IMR-90 (cell line): ENCODE measurements around the gene CLTCL1. TPM values are rescaled to one million over a fixed set of nuclear protein-coding genes. Genes with fewer than 3 reads are reported as not detected.
A peak's percentile ranks its signal among the peaks of the same experiment; 100 is the strongest.

Experiments
- ATAC-seq: fragments of 200-7000 bp; cut with Tn5 transposase; 2 replicates; pipeline ENCODE4 v1.9.1; 2020; ENCODE audit warnings: low read depth, mild to moderate bottlenecking, moderate library complexity
- BruUV-seq: library from RNA; stranded (reverse); fragments of 400-500 nt; replicated peaks from 2 replicates; lab custom pipeline; 2021; lab: Mats Ljungman, UMichigan
- CTCF ChIA-PET: fragments of 300-600 bp; formaldehyde crosslinking; extraction: SDS; loops from one replicate; lab custom pipeline; 2021; ENCODE audit warnings: antibody characterized with exemption; lab: Yijun Ruan, JAX
- POLR2A ChIA-PET: fragments of 300-600 bp; sonication (Branson Sonifier 250); formaldehyde crosslinking; loops from one replicate; lab custom pipeline; 2022; ENCODE audit warnings: antibody characterized with exemption; ENCODE audit not compliant: unreplicated experiment; lab: Charles Lee
- DNase-seq: peaks from one replicate; pipeline ENCODE4 v3.0.0; 2013
- H2AFZ ChIP-seq: replicated peaks from 2 replicates; pipeline ENCODE3; 2013; ENCODE audit warnings: low read length, mild to moderate bottlenecking; ENCODE audit not compliant: poor library complexity
- H2AK5ac ChIP-seq: 2 replicates; pipeline ENCODE4 v1.6.1; 2013; ENCODE audit warnings: low read depth, low read length, inconsistent platforms
- H2AK9ac ChIP-seq: replicated peaks from 2 replicates; pipeline ENCODE3; 2013; ENCODE audit warnings: mild to moderate bottlenecking, low read depth, low read length, moderate library complexity; ENCODE audit not compliant: poor library complexity
- H2BK120ac ChIP-seq: 2 replicates; pipeline ENCODE4 v1.6.1; 2013; ENCODE audit warnings: low read depth, low read length, inconsistent platforms
- H2BK15ac ChIP-seq: 3 replicates; pipeline ENCODE4 v1.6.1; 2013; ENCODE audit warnings: low read depth, low read length, inconsistent platforms
- H2BK20ac ChIP-seq: 2 replicates; pipeline ENCODE4 v1.6.1; 2013; ENCODE audit warnings: low read depth, mild to moderate bottlenecking, inconsistent platforms, low read length, moderate library complexity
- H2BK5ac ChIP-seq: 2 replicates; pipeline ENCODE4 v1.6.1; 2013; ENCODE audit warnings: mild to moderate bottlenecking, low read depth, low read length, inconsistent platforms; ENCODE audit not compliant: poor library complexity, severe bottlenecking
- H3K14ac ChIP-seq: replicated peaks from 2 replicates; pipeline ENCODE4 v1.6.1; 2013; ENCODE audit warnings: low read depth, low read length, inconsistent platforms
- H3K18ac ChIP-seq: 2 replicates; pipeline ENCODE4 v1.6.1; 2013; ENCODE audit warnings: low read depth, low read length, control low read depth
- H3K23ac ChIP-seq: 2 replicates; pipeline ENCODE4 v1.6.1; 2013; ENCODE audit warnings: low read depth, low read length, inconsistent platforms
- H3K27ac ChIP-seq: 2 replicates; pipeline ENCODE4 v1.5.1; 2013; ENCODE audit warnings: mild to moderate bottlenecking, control low read depth, low read length; ENCODE audit not compliant: insufficient read depth
- H3K27me3 ChIP-seq: 2 replicates; pipeline ENCODE4 v1.6.1; 2013; ENCODE audit warnings: low read length; ENCODE audit not compliant: control insufficient read depth, insufficient read depth
- H3K36me3 ChIP-seq: 2 replicates; pipeline ENCODE4 v1.6.1; 2013; ENCODE audit warnings: low read length, mixed read lengths; ENCODE audit not compliant: control insufficient read depth, insufficient read depth
- H3K4ac ChIP-seq: 2 replicates; pipeline ENCODE4 v1.6.1; 2013; ENCODE audit warnings: low read depth, low read length, inconsistent platforms
- H3K4me1 ChIP-seq: 2 replicates; pipeline ENCODE4 v1.6.1; 2013; ENCODE audit warnings: low read length, mixed read lengths; ENCODE audit not compliant: control insufficient read depth, insufficient read depth
- H3K4me2 ChIP-seq: 2 replicates; pipeline ENCODE4 v1.6.1; 2013; ENCODE audit warnings: low read depth, mild to moderate bottlenecking, control low read depth, low read length, moderate library complexity
- H3K4me3 ChIP-seq: 2 replicates; pipeline ENCODE4 v1.5.1; 2013; ENCODE audit warnings: low read depth, mild to moderate bottlenecking, control low read depth, low read length, moderate library complexity; ENCODE audit not compliant: insufficient read depth
- H3K56ac ChIP-seq: 2 replicates; pipeline ENCODE4 v1.6.1; 2013; ENCODE audit warnings: low read length, inconsistent platforms; ENCODE audit not compliant: insufficient read depth; ENCODE audit errors: extremely low read depth
- H3K79me1 ChIP-seq, 2 experiments: 2 replicates each; pipeline ENCODE4 v1.6.1; 2013; ENCODE audit warnings: low read length in 2 of 2, inconsistent platforms in 1 of 2, low read depth in 1 of 2
- H3K9ac ChIP-seq: 2 replicates; pipeline ENCODE4 v1.6.1; 2013; ENCODE audit warnings: low read depth, low read length, control low read depth
- H3K9me1 ChIP-seq: 2 replicates; pipeline ENCODE4 v1.6.1; 2013; ENCODE audit warnings: low read length, inconsistent platforms; ENCODE audit not compliant: insufficient read depth
- H3K9me3 ChIP-seq: 2 replicates; pipeline ENCODE4 v1.6.1; 2013; ENCODE audit warnings: low read length; ENCODE audit not compliant: control insufficient read depth, insufficient read depth
- H4K20me1 ChIP-seq: 2 replicates; pipeline ENCODE4 v1.6.1; 2013; ENCODE audit warnings: low read length, inconsistent platforms; ENCODE audit not compliant: insufficient read depth
- H4K5ac ChIP-seq: 2 replicates; pipeline ENCODE4 v1.6.1; 2013; ENCODE audit warnings: mild to moderate bottlenecking, low read depth, low read length, control low read depth
- H4K8ac ChIP-seq, 2 experiments: 2 replicates each; pipeline ENCODE4 v1.6.1; 2013; ENCODE audit warnings: low read depth in 2 of 2, low read length in 2 of 2, control low read depth in 1 of 2, inconsistent platforms in 1 of 2
- H4K91ac ChIP-seq: 2 replicates; pipeline ENCODE4 v1.6.1; 2013; ENCODE audit warnings: low read depth, low read length, inconsistent platforms; ENCODE audit not compliant: insufficient read depth
- CHD1 ChIP-seq: IDR thresholded peaks from 2 replicates; pipeline ENCODE4 v1.6.1; 2012; ENCODE audit warnings: low read depth, low read length, improper control_type of control experiment
- WGBS, 2 experiments: methylation state at CpG; one replicate each; pipeline versions ENCODE4 v1.1.5 to v1.1.7; 2013; ENCODE audit warnings: missing lambda C conversion rate in 2 of 2; ENCODE audit not compliant: insufficient read length in 1 of 2; ENCODE audit errors: extremely low coverage in 2 of 2; 5-methylcytosine and 5-hydroxymethylcytosine counted together
- dilution Hi-C: fragments of 300-500 bp; cut with HindIII; formaldehyde crosslinking; loops from one replicate; pipeline ENCODE4 v1.14.3; 2018; ENCODE audit warnings: low sequenced_read_pairs; ENCODE audit not compliant: unreplicated experiment
- in situ Hi-C: fragments of 300-500 bp; cut with MboI; formaldehyde crosslinking; loops from 3 replicates; pipeline ENCODE4 v1.14.3; 2019; ENCODE audit warnings: low sequenced_read_pairs, inconsistent platforms, mixed read lengths
- intact Hi-C: fragments of 100-400 bp; cut with micrococcal nuclease; formaldehyde crosslinking; loops from 2 replicates; pipeline ENCODE4 v1.10.0; 2022
- polyA plus RNA-seq, 3 experiments: library from polyadenylated mRNA; depleted of rRNA; stranded (reverse); fragments of >200 nt; gene quantifications; 2 replicates each; pipeline ENCODE4 v1.2.3, GENCODE V29; 2012; ENCODE audit warnings: low replicate concordance in 1 of 3
- total RNA-seq: library from RNA; depleted of rRNA; stranded (reverse); fragments of >200 nt; gene quantifications from 2 replicates; pipeline ENCODE4 v1.2.3, GENCODE V29; 2012

The CLTCL1 gene
- total and polyA plus RNA-seq, 2 of the 4 experiments (the other 2 are of a cell fraction) = 6.2 to 8.1 TPM

GRCh38 chr22:19173047-19174035, 118.2 kb downstream of the CLTCL1 start:
- POLR2A ChIA-PET = no interaction called here
- CTCF ChIA-PET = interaction anchor here (0.6 to 1.2 kb wide), 2 partner anchors 17 to 29 kb away, joined by 3 read pairs; partner anchors contain the start of gene ESS2
- no peak overlapping the region for H4K8ac ChIP-seq
- no peak overlapping the region for H3K56ac ChIP-seq
- TF ChIP-seq CHD1 = no peak
- H3K4me2 ChIP-seq = peak overlapping the region; percentile 99
- 0 out of 2 replicates have a peak overlapping the region, but pooled peaks have one; percentile 6 for H3K4ac ChIP-seq
- H3K27me3 ChIP-seq = peaks cover 15% of the 10 kb centered on the region
- dilution Hi-C loops = no loop called here
- WGBS, 2 experiments = 77% methylated on average over 6 of the region's 19 CpGs; no CpG with 5 or more reads in 1 of the 2 experiments
- H3K14ac ChIP-seq = no peak overlapping the region
- no peak overlapping the region for H2AFZ ChIP-seq
- no peak overlapping the region for H2BK5ac ChIP-seq
- H4K91ac ChIP-seq = no peak overlapping the region
- H2BK120ac ChIP-seq = no peak overlapping the region
- no peak overlapping the region for H2BK15ac ChIP-seq
- peak overlapping the region; percentile 77 for H2AK9ac ChIP-seq
- peaks cover 14 to 76% of the 10 kb centered on the region in 2 experiments for H3K79me1 ChIP-seq
- peaks cover 20% of the 10 kb centered on the region for H4K20me1 ChIP-seq
- DNase-seq (no peak), ATAC-seq (no peak)
- peaks cover 8% of the 10 kb centered on the region for H3K36me3 ChIP-seq
- no peak overlapping the region for H3K4me3 ChIP-seq
- no peak overlapping the region for H3K18ac ChIP-seq
- intact Hi-C loops = no loop called here
- no TSS peak for BruUV-seq
- H3K4me1 ChIP-seq = peaks cover 32% of the 10 kb centered on the region
- H2BK20ac ChIP-seq = no peak overlapping the region
- no peak overlapping the region for H3K9ac ChIP-seq
- H4K5ac ChIP-seq = no peak overlapping the region
- H2AK5ac ChIP-seq = peak overlapping the region; percentile 95
- in situ Hi-C loops = no loop called here
- H3K27ac ChIP-seq = no peak overlapping the region
- H3K9me3 ChIP-seq = no peaks in the 10 kb centered on the region
- no peak overlapping the region for H3K23ac ChIP-seq
- H3K9me1 ChIP-seq = peaks cover 20% of the 10 kb centered on the region
